Inferior parietal cortex (tissue), 1 donor: ENCODE data around the gene LEFTY1.
"Not testable (repeated sequence)": the region's sequence is repeated elsewhere in the genome, so short reads cannot be mapped to it uniquely, and the experiment has no call there.

Experiments used
- DNase-seq: peaks from one replicate; pipeline ENCODE4 v3.0.0-alpha.2; 2016; ENCODE audit errors: extremely low spot score

Gene LEFTY1

GRCh38 chr1:225848030-225848955, 40.7 kb downstream of the LEFTY1 start:
- DNase-seq = peak; percentile 69

- no peak for DNase-seq
These were observed 41.3 kb downstream of the LEFTY1 start for GRCh38 chr1:225847610-225848009.

- DNase-seq = no peak
These were observed 42.3 kb downstream of the LEFTY1 start for GRCh38 chr1:225846331-225847310.

GRCh38 chr1:225845571-225846259, 43.2 kb downstream of the LEFTY1 start:
- DNase-seq = no peak

- DNase-seq = no peak
These were observed 43.8 kb downstream of the LEFTY1 start for GRCh38 chr1:225845097-225845496.

GRCh38 chr1:225844236-225845061, 44.5 kb downstream of the LEFTY1 start:
- DNase-seq = no peak

GRCh38 chr1:225843426-225843795, 45.5 kb downstream of the LEFTY1 start:
- DNase-seq = no peak

- no peak for DNase-seq
These were observed 46.0 kb downstream of the LEFTY1 start for GRCh38 chr1:225842788-225843425.

GRCh38 chr1:225842074-225842473, 46.9 kb downstream of the LEFTY1 start:
- DNase-seq = no peak

GRCh38 chr1:225840713-225841112, 48.2 kb downstream of the LEFTY1 start:
- no peak for DNase-seq

- no peak for DNase-seq
These were observed 48.7 kb downstream of the LEFTY1 start for GRCh38 chr1:225840223-225840610.

GRCh38 chr1:225838793-225839192, 50.2 kb downstream of the LEFTY1 start:
- no peak for DNase-seq

GRCh38 chr1:225836296-225836695, 52.6 kb downstream of the LEFTY1 start:
- DNase-seq = not testable (repeated sequence)
